GM10248 (cell line): ENCODE data around the gene GAGE12H.
"Not testable (repeated sequence)": the region's sequence is repeated elsewhere in the genome, so short reads cannot be mapped to it uniquely, and the experiment has no call there.

Experiments used
- CTCF ChIA-PET: fragments of 300-600 bp; sonication (Branson Sonifier 250); formaldehyde crosslinking; extraction: SDS; loops from one replicate; lab custom pipeline; 2021; ENCODE audit warnings: antibody characterized with exemption; lab: Yijun Ruan, JAX
- POLR2A ChIA-PET: fragments of 350-650 bp; sonication (Branson Sonifier 250); formaldehyde crosslinking; extraction: SDS; loops from one replicate; lab custom pipeline; 2020; ENCODE audit warnings: antibody characterized with exemption; lab: Yijun Ruan, JAX
- DNase-seq: peaks from one replicate; pipeline ENCODE4 v3.0.0; 2012; ENCODE audit errors: extremely low spot score
- CTCF ChIP-seq: IDR thresholded peaks from 2 replicates; pipeline ENCODE4 v1.5.1; 2012; ENCODE audit warnings: mild to moderate bottlenecking, low read depth; ENCODE audit errors: extremely low read depth, missing control alignments, control extremely low read depth

The GAGE12H gene

GRCh38 chrX:49579649-49580048 is at the start of gene GAGE12H:
Gene GAGE12H, plus strand, starts transcription at chrX:49579949. Its CDS starts 1,155 bp downstream, at chrX:49581104.
- POLR2A ChIA-PET, DNase-seq, CTCF ChIA-PET: not testable (repeated sequence)

GRCh38 chrX:49531877-49532276 is 47.9 kb upstream of the GAGE12H start, which contains the start of gene GAGE12C:
Gene GAGE12C, plus strand, starts transcription at chrX:49532177. Its CDS starts 1,155 bp downstream, at chrX:49533332.
- DNase-seq, POLR2A ChIA-PET, CTCF ChIA-PET: not testable (repeated sequence)

- DNase-seq, POLR2A ChIA-PET, CTCF ChIA-PET: not testable (repeated sequence)
Observed at GRCh38 chrX:49541433-49541832, 38.3 kb upstream of the GAGE12H start, which contains the start of gene GAGE12D. Gene GAGE12D, plus strand, starts transcription at chrX:49541733. Its CDS starts 1,155 bp downstream, at chrX:49542888.

GRCh38 chrX:49550989-49551388 is 28.8 kb upstream of the GAGE12H start, which contains the start of gene GAGE12E:
Gene GAGE12E, plus strand, starts transcription at chrX:49551289. Its CDS starts 1,155 bp downstream, at chrX:49552444.
- POLR2A ChIA-PET, CTCF ChIA-PET, DNase-seq: not testable (repeated sequence)

GRCh38 chrX:49560542-49560941 is 19.2 kb upstream of the GAGE12H start, which contains the start of gene GAGE12F:
Gene GAGE12F, plus strand, starts transcription at chrX:49560842. Its CDS starts 1,155 bp downstream, at chrX:49561997.
- CTCF ChIA-PET, DNase-seq, POLR2A ChIA-PET: not testable (repeated sequence)

GRCh38 chrX:49568728-49569127 is 11.0 kb upstream of the GAGE12H start:
- DNase-seq, POLR2A ChIA-PET, CTCF ChIA-PET: not testable (repeated sequence)

GRCh38 chrX:49569152-49569551 is 10.6 kb upstream of the GAGE12H start:
- DNase-seq, POLR2A ChIA-PET, CTCF ChIA-PET: not testable (repeated sequence)

GRCh38 chrX:49570100-49570499 is 9.6 kb upstream of the GAGE12H start, which contains the start of gene GAGE12G:
Gene GAGE12G, plus strand, starts transcription at chrX:49570400. Its CDS starts 1,155 bp downstream, at chrX:49571555.
- DNase-seq, CTCF ChIA-PET, POLR2A ChIA-PET: not testable (repeated sequence)

- POLR2A ChIA-PET, CTCF ChIA-PET, DNase-seq: not testable (repeated sequence)
Observed at GRCh38 chrX:49589196-49589595, 9.4 kb downstream of the GAGE12H start, which contains the start of gene GAGE2A. Gene GAGE2A, plus strand, starts transcription at chrX:49589496. Its CDS starts 1,155 bp downstream, at chrX:49590651.

- DNase-seq, CTCF ChIA-PET, POLR2A ChIA-PET: not testable (repeated sequence)
Observed at GRCh38 chrX:49589769-49590478, 10.2 kb downstream of the GAGE12H start.

GRCh38 chrX:49590488-49590887 is 10.7 kb downstream of the GAGE12H start:
- CTCF ChIA-PET, DNase-seq, POLR2A ChIA-PET: not testable (repeated sequence)

- DNase-seq, CTCF ChIA-PET, POLR2A ChIA-PET: not testable (repeated sequence)
Observed at GRCh38 chrX:49598720-49599119, 19.0 kb downstream of the GAGE12H start, which contains the start of gene GAGE1. Gene GAGE1, plus strand, starts transcription at chrX:49599020. Its CDS starts 1,155 bp downstream, at chrX:49600175.

GRCh38 chrX:49610718-49611310 is 31.1 kb downstream of the GAGE12H start:
- CTCF ChIA-PET = no interaction called here
- POLR2A ChIA-PET = no interaction called here
- TF ChIP-seq CTCF = no peak
- DNase-seq = no peak
